Neural cell (in vitro differentiated cells): ENCODE results near the gene ITGA3. TPM values are rescaled to one million over a fixed set of nuclear protein-coding genes. Genes with fewer than 3 reads are reported as not detected.

ENCODE experiments used
- H2AFZ ChIP-seq: fragments of 200-600, 300-800 bp; sonication (generic), shearing (Covaris generic); 2 replicates; pipeline ENCODE4 v1.6.0; 2014; ENCODE audit warnings: low read depth, mild to moderate bottlenecking, antibody characterized with exemption, low read length, moderate library complexity
- H3F3A ChIP-seq: fragments of 200-600 bp; shearing (Covaris generic); 2 replicates; pipeline ENCODE4 v1.6.1; 2016; ENCODE audit warnings: mild to moderate bottlenecking, moderate library complexity, mixed read lengths, antibody characterized with exemption, low read length; ENCODE audit not compliant: insufficient read depth, poor library complexity, severe bottlenecking
- H3K27ac ChIP-seq: fragments of 200-600, 300-800 bp; sonication (generic), shearing (Covaris generic); 2 replicates; pipeline ENCODE4 v1.5.1; 2014; ENCODE audit warnings: mild to moderate bottlenecking, low read length, moderate library complexity
- H3K27me3 ChIP-seq: fragments of 300-800, 200-600 bp; sonication (generic), shearing (Covaris generic); 2 replicates; pipeline ENCODE4 v1.6.0; 2014; ENCODE audit warnings: mild to moderate bottlenecking, low read depth, low read length, moderate library complexity; ENCODE audit not compliant: insufficient read depth
- H3K36me3 ChIP-seq: fragments of 300-800, 200-600 bp; sonication (generic), shearing (Covaris generic); 2 replicates; pipeline ENCODE4 v1.5.1; 2014; ENCODE audit warnings: mild to moderate bottlenecking, antibody characterized with exemption, low read length, moderate library complexity; ENCODE audit not compliant: insufficient read depth
- H3K4me2 ChIP-seq: fragments of 300-800, 200-600 bp; sonication (generic), shearing (Covaris generic); 2 replicates; pipeline ENCODE4 v1.6.0; 2014; ENCODE audit warnings: mild to moderate bottlenecking, low read length
- H3K4me3 ChIP-seq: fragments of 300-800, 200-600 bp; sonication (generic), shearing (Covaris generic); 2 replicates; pipeline ENCODE4 v1.5.1; 2014; ENCODE audit warnings: mild to moderate bottlenecking, low read length, moderate library complexity
- H3K79me2 ChIP-seq: fragments of 200-600 bp; shearing (Covaris generic); replicated peaks from 2 replicates; pipeline ENCODE4 v1.6.0; 2014; ENCODE audit warnings: mild to moderate bottlenecking, low read length, moderate library complexity; ENCODE audit not compliant: insufficient read depth
- H3K9ac ChIP-seq: fragments of 300-800, 200-600 bp; sonication (generic), shearing (Covaris generic); 2 replicates; pipeline ENCODE4 v1.6.1; 2016; ENCODE audit warnings: mild to moderate bottlenecking, low read length, mixed read lengths
- H3K9me2 ChIP-seq: fragments of 200-600 bp; shearing (Covaris generic); 2 replicates; pipeline ENCODE4 v1.6.1; 2016; ENCODE audit warnings: mild to moderate bottlenecking, low read length, mixed read lengths; ENCODE audit not compliant: insufficient read depth
- H3K9me3 ChIP-seq: fragments of 200-600, 300-800 bp; sonication (generic), shearing (Covaris generic); 2 replicates; pipeline ENCODE4 v1.6.1; 2016; ENCODE audit warnings: mild to moderate bottlenecking, mixed run types, low read length, moderate library complexity, mixed read lengths
- H4K20me1 ChIP-seq: fragments of 200-600 bp; shearing (Covaris generic); 2 replicates; pipeline ENCODE4 v1.6.1; 2016; ENCODE audit warnings: mild to moderate bottlenecking, mixed run types; ENCODE audit not compliant: insufficient read depth
- CTCF ChIP-seq: fragments of 450-650 bp; IDR thresholded peaks from 2 replicates; pipeline ENCODE4 v1.5.1; 2014; ENCODE audit warnings: antibody characterized with exemption, mild to moderate bottlenecking, moderate library complexity; ENCODE audit not compliant: poor library complexity, severe bottlenecking
- EP300 ChIP-seq: fragments of 450-650 bp; conservative IDR thresholded peaks from 2 replicates; pipeline ENCODE4 v1.6.1; 2014; ENCODE audit warnings: antibody characterized with exemption, mild to moderate bottlenecking, moderate library complexity; ENCODE audit not compliant: poor library complexity, severe bottlenecking
- EZH2 ChIP-seq: fragments of 200-600, 300-800 bp; shearing (Covaris generic), sonication (generic); IDR thresholded peaks from 2 replicates; pipeline ENCODE4 v1.6.1; 2014; ENCODE audit warnings: antibody characterized with exemption, low read length, borderline replicate concordance, mild to moderate bottlenecking; ENCODE audit not compliant: insufficient read depth, poor library complexity, severe bottlenecking
- MXI1 ChIP-seq: fragments of 450-650 bp; conservative IDR thresholded peaks from 2 replicates; pipeline ENCODE4 v1.6.1; 2014; ENCODE audit warnings: antibody characterized with exemption, mild to moderate bottlenecking; ENCODE audit not compliant: poor library complexity, severe bottlenecking
- POLR2AphosphoS5 ChIP-seq: IDR thresholded peaks from 2 replicates; pipeline ENCODE4 v1.6.1; 2012
- RAD21 ChIP-seq: fragments of 450-650 bp; conservative IDR thresholded peaks from 2 replicates; pipeline ENCODE4 v1.6.1; 2014; ENCODE audit warnings: antibody characterized with exemption, mild to moderate bottlenecking, moderate library complexity
- SMC3 ChIP-seq: fragments of 450-650 bp; conservative IDR thresholded peaks from 2 replicates; pipeline ENCODE4 v1.6.1; 2014; ENCODE audit warnings: antibody characterized with exemption, mild to moderate bottlenecking, moderate library complexity; ENCODE audit not compliant: poor library complexity
- TAF1 ChIP-seq: IDR thresholded peaks from 2 replicates; pipeline ENCODE4 v1.6.1; 2012; ENCODE audit warnings: low read depth
- polyA plus RNA-seq: library from polyadenylated mRNA; depleted of rRNA; stranded (reverse); fragments of >200 nt; gene quantifications from 2 replicates; pipeline ENCODE4 v1.2.3, GENCODE V29; 2014
- TF ChIP-seq, protein P1 (sequence below): IDR thresholded peaks from 2 replicates; pipeline ENCODE4 v1.6.1; 2012; ENCODE audit warnings: borderline replicate concordance

ITGA3 gene
- polyA plus RNA-seq, 1 donor from 2014 or later: 33.0 TPM

DNA sequence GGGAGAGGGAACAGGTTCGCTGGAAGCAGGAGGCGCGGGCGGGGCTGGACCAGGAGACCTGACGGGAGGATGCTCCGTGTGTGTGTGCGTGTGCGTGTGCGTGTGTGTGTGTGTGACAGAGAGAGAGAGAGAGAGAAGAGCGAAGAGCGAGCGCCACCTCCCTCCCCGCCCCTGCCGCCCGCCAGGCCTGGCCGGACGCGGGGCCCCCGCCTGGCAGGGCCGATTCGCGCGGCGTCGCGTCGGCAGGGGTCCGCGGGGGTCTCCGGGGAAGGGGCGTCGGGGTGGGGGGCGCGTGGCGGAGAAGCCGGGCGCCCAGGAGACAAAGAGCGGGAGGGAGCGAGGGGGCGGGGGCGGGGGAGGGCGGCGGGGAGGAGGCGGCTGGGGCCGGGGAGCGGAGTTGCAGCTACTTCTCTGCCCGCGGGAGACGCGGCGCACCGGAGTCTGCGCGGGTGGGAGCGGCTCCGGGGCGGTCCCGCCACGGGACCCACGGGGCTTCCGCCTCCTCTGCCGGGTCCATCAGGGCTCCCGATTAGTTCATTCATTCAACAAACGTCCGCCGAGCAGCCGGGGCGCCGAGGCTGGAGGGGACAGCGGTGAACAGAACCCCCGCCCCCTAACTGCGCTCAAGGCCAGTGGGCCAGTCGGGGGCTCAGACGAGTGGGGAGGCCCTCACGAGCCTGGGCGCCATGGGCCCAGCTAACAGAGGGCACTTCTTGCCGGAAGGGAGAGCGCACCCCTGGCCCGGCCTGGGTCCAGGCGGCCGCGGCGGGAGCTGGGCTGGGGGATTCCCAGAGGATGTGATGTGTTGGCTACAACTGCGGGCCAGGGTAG, 74.0 kb downstream of the ITGA3 start, which contains the start of gene SAMD14:
TSS of gene SAMD14 (minus strand) at position 433 of the 831 bp plus-strand sequence. CDS start 5,201 bp downstream, outside the sequence.
- H4K20me1 ChIP-seq: no peaks in the 10 kb centered on the region
- H2AFZ ChIP-seq: peak within 1 kb of the TSS; percentile 14
- peak within 1 kb of the TSS; percentile 71 for H3K4me2 ChIP-seq
- peak; percentile 14 for TF ChIP-seq EP300
- TF ChIP-seq EZH2: no peak
- no peak for TF ChIP-seq CTCF
- peak; percentile 6 for TF ChIP-seq RAD21
- no peak for TF ChIP-seq MXI1
- TF ChIP-seq, protein P1, sequence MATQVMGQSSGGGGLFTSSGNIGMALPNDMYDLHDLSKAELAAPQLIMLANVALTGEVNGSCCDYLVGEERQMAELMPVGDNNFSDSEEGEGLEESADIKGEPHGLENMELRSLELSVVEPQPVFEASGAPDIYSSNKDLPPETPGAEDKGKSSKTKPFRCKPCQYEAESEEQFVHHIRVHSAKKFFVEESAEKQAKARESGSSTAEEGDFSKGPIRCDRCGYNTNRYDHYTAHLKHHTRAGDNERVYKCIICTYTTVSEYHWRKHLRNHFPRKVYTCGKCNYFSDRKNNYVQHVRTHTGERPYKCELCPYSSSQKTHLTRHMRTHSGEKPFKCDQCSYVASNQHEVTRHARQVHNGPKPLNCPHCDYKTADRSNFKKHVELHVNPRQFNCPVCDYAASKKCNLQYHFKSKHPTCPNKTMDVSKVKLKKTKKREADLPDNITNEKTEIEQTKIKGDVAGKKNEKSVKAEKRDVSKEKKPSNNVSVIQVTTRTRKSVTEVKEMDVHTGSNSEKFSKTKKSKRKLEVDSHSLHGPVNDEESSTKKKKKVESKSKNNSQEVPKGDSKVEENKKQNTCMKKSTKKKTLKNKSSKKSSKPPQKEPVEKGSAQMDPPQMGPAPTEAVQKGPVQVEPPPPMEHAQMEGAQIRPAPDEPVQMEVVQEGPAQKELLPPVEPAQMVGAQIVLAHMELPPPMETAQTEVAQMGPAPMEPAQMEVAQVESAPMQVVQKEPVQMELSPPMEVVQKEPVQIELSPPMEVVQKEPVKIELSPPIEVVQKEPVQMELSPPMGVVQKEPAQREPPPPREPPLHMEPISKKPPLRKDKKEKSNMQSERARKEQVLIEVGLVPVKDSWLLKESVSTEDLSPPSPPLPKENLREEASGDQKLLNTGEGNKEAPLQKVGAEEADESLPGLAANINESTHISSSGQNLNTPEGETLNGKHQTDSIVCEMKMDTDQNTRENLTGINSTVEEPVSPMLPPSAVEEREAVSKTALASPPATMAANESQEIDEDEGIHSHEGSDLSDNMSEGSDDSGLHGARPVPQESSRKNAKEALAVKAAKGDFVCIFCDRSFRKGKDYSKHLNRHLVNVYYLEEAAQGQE: no peak
- TF ChIP-seq SMC3: no peak
- peak; percentile 69 for TF ChIP-seq POLR2AphosphoS5
- TF ChIP-seq TAF1: peak; percentile 39
- H3K27ac ChIP-seq: peak within 1 kb of the TSS; percentile 95
- peaks cover 17% of the 10 kb centered on the region for H3K79me2 ChIP-seq
- peak within 1 kb of the TSS; percentile 94 for H3K4me3 ChIP-seq
- no peaks in the 10 kb centered on the region for H3K9me2 ChIP-seq
- no peaks in the 10 kb centered on the region for H3K27me3 ChIP-seq
- H3K9me3 ChIP-seq: no peaks in the 10 kb centered on the region
- peak within 1 kb of the TSS; percentile 99 for H3K9ac ChIP-seq
- no peaks in the 10 kb centered on the region for H3F3A ChIP-seq
- no peaks in the 10 kb centered on the region for H3K36me3 ChIP-seq

DNA sequence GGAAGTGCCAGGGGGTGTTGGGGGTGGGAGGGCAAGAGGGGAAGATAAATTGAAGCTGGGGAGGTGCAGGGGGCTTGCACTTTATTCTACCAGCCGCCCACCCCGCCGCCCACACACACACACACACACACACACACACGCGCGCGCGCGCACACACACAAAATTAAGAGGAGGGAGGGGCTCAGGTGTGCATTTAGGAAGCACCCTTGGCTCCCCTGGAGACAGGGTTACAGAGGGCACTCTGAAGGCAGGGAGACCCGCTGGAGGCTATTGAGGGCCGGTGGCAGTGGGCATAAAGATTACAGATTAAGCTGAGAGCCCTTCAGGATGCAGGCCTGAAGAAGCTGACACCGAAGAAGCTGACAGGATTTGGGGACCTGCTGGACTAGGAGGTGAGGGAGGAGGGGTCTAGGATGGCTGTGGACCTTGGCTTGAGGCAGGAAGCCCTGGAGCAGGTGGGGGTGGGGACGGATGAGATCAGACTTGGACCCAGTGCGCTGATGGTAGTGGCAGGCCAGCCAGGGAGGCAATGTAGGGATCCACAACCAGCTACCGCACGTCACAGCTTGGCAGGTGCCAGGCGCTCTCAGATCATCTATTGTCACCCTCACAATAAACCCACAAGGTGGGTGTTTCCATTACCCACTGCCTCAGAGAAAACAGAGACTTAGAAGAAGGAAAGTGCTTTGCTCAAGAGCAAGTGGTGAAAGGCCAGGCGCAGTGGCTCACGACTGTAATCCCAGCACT, 74.8 kb downstream of the ITGA3 start:
- peak overlapping the region; percentile 99 for H3K9ac ChIP-seq
- peak overlapping the region; percentile 94 for H3K4me3 ChIP-seq
- TF ChIP-seq MXI1: no peak
- TF ChIP-seq SMC3: no peak
- TF ChIP-seq POLR2AphosphoS5: no peak
- no peak for TF ChIP-seq TAF1
- no peak for TF ChIP-seq EP300
- TF ChIP-seq RAD21: no peak
- no peak for TF ChIP-seq EZH2
- no peak for TF ChIP-seq CTCF
- TF ChIP-seq, protein P1: no peak

More for the DNA sequence above, 74.8 kb downstream of the ITGA3 start:
- H4K20me1 ChIP-seq: no peaks in the 10 kb centered on the region
- H3K36me3 ChIP-seq: no peaks in the 10 kb centered on the region
- no peaks in the 10 kb centered on the region for H3K9me2 ChIP-seq
- H3F3A ChIP-seq: no peaks in the 10 kb centered on the region
- peaks cover 17% of the 10 kb centered on the region for H3K79me2 ChIP-seq
- H3K27me3 ChIP-seq: no peaks in the 10 kb centered on the region
- no peaks in the 10 kb centered on the region for H3K9me3 ChIP-seq
- peak overlapping the region; percentile 92 for H3K27ac ChIP-seq
- H2AFZ ChIP-seq: no peak overlapping the region
- peak overlapping the region; percentile 70 for H3K4me2 ChIP-seq
